ENCODE data around the gene MT3. TPM values are rescaled to one million over a fixed set of nuclear protein-coding genes. Genes with fewer than 3 reads are reported as not detected.
A peak's percentile ranks its signal among the peaks of the same experiment; 100 is the strongest.
"Not testable (repeated sequence)": the region's sequence is repeated elsewhere in the genome, so short reads cannot be mapped to it uniquely, and the experiment has no call there.

MT3 gene
- total RNA-seq, 1 donor from 2014 or later = not detected

DNA sequence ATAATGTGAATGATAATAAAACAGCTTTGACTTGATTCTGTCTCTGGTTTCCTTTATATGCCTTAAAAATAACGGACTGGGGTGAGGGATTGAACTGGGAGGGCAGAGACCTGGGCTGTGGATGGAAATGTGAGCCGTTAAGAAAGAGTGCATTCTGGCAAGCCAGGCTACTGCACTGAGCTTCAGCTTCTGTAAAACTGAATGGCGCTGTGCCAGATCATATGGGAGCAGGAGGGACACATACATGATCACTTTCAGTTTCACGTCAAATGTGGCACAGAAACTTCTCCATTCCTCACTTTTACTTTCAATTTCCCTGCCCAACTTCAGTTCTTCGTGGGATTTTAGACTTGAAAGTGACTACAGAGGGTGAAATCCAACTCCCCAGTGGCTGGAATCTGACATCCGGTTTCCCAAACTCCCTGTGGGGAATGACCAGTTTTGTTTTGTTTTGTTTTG, 20.2 kb downstream of the MT3 start:
- peak; percentile 83 to 86 for DNase-seq (ENCODE audit: low read depth in 2 of 2)

DNA sequence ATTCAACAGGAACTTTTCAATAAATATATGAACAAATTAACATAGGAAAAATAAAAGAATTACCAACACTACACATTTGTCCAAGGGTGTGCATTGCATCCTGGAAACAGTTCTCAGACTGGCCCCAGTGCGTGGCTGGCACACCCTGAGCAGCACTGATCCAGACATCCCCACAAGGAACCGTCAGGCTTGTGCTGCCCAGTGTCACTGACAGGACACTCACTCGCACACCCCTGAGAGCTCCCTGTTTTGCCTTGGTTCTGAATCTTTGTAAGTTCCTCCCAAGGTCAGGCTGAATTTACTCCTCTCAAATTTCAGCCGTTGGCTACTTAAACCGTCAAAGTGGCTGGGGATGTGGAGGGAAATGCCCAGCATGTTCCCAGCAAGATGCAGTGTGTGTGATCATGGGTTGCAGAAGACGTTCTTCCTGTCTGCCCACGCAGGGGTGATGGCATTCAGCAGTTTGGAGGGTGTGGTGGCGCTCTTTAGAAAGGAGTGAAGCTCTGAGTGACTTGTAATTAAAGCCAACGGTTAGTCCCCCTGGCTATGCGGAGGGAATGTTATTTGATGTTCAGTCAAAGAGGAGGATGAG, 20.8 kb downstream of the MT3 start:
- DNase-seq (ENCODE audit: low read depth in 2 of 2) = peak in 1 of 2 donors; percentile 70

DNA sequence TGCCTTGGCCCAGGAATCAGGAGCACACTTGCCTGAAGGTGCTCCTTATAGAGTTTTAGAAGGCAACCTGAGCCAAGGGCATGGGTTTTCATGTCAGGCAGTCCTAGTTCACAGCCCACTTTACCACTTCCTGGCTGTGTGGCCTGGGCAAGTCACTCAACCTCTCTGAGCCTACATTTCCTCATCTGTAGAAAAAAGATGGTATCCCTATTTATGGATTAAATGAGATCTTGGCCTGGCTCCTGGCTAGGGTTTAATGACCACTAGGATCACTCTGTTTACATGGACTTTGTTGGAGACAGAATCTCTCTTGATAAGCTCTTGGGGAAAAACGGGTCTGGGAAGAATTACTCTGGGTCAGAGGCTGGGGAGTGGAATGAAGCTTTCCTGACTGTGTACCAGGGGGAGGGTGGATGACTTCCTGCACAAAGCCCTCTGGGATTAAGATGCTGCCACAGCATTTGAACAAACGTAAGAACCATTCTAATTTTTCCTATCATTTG, 21.3 kb downstream of the MT3 start:
- DNase-seq (ENCODE audit: low read depth in 2 of 2) = no peak

DNA sequence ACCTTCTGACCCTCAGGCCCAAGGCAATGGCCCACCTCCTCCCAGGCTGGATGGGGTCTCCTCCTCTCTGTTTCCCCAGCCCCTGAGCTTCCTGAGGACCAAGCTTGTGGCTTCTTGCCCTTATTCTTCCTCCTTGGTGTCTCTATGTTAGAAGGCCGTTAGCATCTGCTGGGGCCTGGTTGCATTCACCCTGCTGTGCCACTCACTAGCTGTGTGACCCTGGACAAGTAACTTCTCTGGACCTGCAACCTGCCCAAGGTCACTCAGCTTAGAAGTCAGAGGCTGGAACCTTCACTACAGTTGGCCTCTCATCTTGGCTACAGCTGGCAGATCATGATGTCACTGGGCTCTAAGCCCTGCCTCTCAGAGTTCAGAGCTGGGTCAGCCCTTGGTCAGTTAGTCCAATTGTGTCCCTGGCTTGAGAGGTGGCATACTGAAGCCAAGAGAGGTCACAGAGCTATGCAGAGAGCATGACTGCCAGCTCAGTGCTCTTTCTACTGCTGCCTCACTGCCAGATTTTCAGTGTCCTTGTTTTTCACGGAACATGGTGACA, 22.0 kb downstream of the MT3 start:
- peak in 1 of 2 donors; percentile 51 for DNase-seq (ENCODE audit: low read depth in 2 of 2)

DNA sequence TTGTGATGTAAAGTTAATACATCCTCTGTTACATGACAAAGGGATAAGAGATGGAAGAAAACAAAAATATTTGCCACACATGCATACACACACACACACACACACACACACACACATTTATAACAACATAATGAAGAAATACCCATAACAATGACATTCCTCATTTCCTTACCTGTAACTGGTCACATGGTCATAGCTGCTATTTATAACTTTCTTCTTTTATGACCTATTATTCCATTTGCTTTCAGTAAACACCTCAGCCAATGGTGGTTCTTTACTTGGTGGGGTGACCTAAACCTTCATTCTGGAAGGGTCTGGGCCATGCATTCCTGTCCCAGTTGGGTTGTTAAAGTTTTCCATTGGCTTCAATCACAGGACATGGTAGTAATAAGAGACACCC, 24.4 kb downstream of the MT3 start:
- DNase-seq (ENCODE audit: low read depth in 2 of 2) = no peak

DNA sequence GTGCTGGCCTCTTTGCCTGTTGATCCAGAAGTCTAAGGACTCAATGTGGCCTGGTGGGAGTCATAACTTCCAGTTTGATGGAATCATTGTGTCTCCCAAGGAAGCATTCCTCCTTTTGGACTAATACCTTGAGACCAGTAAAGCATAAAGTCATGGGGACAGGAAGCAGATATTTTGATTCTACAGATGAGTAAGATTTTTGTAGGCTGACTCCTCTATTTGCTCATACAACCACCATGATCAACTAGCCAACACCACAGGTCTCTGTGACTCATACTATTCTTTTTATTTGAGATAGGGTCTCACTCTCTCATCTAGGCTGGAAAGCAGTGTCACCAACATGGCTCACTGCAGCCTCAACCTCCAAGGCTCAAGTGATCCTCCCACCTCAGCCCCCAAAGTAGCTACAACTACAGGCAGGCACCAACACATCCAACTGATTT, 25.2 kb downstream of the MT3 start:
- DNase-seq (ENCODE audit: low read depth in 2 of 2) = peak in 1 of 2 donors; percentile 63

DNA sequence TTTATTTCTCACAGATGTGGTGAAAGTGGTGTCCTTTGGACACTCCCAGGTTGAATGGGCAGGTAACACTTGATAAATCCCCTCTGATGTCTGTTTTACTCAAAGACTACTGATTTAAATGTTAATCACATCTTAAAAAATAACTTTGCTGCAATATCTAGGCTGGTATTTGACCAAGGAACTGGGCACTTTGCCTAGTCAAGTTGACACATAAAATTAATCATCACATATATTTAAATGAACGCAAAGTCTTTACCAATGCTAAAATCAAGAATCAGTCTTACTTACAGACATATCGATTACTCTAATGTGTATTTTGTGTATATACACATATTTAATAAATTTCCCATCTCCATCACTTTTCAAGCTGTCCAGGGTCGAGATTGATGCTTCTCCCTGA, 26.0 kb downstream of the MT3 start:
- DNase-seq (ENCODE audit: low read depth in 2 of 2) = no peak

DNA sequence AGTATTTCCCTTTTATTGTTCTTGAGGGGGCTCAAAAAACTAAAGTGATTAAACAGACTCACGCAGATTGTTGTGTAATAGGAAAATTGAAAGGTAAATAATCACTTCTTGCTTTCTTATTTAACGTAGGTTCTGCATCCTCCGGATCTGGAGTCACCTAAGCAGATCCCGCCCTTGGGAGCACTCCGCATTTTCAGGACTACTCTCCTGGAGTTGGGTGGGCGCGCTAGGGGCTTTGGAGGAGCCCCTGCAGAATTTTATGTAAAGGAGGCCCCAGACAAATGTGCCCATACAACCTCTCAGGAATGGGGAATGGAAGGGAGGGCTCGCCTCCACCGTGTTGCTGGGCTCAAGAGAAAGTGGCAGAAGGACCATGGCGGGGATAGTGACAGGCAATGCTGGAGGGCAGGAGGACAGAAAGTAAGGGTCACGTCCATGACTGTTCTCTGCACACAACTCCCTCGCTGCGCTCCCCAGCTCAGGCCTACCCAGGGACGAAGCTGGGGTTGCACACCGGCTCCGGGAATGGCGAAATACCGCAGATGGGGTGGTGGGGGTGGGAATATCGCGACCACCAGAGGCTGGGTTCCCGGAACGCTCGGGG, 27.4 kb downstream of the MT3 start:
- DNase-seq (ENCODE audit: low read depth in 2 of 2) = no peak

DNA sequence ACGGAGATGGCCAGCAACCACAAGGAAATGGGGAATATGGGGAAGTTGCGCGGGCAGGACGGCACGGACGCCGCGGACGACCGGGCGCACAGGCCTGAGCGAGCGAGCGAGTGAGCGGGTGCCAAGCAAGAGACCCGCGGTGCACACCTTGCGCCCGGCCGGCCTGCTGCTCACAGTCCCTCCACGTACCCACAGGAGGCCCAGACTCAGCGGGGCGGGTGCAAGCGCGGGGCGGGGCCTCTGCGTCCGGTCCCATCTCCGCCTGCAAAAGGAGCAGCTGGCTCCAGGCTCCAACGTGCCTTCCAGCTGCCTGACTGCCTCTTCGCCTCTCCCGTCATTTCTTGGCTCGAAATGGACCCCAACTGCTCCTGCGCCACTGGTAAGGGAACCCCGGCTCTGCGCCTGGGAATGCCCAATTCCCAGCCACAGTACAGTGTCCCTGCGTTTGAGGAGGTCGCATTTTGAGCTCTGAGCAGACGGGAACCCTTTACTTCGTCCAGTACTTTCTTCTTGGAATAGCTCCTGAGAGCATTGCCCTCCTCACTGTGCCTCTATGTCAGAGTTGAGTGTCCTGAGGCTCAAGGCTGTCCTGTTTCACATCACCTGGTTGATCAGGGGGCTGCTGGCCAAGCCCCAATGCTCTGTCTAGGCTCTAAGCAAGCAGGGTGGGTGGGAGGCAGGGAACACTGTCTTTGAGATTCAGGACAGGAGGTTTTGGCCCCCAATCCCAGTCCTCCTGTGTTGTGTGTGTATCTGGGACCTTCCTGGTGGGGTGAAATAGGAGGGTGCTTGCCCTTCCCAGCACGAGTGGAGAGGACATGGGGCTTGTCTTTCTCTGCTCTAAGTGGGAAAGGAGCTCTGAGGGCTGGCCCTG, 28.1 kb downstream of the MT3 start:
- DNase-seq (ENCODE audit: low read depth in 2 of 2) = peak in 1 of 2 donors; percentile 50

DNA sequence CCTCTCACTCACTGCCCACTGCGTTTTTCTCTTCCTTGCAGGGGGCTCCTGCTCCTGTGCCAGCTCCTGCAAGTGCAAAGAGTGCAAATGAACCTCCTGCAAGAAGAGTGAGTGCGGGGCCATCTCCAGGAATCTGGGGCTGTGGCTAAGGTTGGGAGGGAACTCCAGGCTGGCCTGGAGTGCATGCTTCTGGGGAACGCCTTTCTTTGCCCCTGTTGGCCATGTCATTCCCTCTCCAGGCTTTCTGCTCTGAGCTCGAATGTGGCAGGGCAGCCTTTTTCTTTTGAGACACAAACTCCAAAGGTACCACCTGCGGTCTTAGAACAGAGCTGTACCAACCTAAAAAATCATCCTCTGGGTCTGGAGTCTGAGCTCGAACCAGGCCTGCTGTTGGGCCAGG, 28.8 kb downstream of the MT3 start:
- DNase-seq (ENCODE audit: low read depth in 2 of 2) = no peak

DNA sequence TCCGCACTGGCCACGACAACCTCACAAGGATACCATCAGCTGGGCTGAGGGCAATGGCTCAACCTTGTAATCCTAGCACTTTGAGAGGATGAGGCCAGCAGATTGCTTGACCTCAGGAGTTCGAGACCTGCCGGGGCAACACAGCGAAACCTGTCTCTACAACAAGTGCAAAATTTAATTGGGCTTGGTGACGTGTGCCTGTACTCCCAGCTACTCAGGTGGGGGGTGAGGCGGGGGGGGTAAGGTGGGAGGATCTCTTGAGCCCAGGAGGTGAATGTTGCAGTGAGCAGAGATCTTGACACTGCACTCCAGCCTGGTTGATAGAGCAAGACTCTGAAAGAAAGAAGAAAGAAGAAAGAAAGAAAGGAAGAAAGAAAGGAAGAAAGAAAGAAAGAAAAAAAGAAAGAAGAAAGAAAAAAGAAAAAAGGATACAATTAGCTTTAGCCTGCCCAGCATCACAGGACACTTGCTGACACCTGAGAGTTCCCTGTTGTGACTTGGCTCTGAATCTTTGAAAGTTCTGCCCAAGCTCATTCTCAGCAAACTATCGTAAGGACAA, 31.1 kb downstream of the MT3 start:
- no peak for DNase-seq (ENCODE audit: low read depth in 2 of 2)

DNA sequence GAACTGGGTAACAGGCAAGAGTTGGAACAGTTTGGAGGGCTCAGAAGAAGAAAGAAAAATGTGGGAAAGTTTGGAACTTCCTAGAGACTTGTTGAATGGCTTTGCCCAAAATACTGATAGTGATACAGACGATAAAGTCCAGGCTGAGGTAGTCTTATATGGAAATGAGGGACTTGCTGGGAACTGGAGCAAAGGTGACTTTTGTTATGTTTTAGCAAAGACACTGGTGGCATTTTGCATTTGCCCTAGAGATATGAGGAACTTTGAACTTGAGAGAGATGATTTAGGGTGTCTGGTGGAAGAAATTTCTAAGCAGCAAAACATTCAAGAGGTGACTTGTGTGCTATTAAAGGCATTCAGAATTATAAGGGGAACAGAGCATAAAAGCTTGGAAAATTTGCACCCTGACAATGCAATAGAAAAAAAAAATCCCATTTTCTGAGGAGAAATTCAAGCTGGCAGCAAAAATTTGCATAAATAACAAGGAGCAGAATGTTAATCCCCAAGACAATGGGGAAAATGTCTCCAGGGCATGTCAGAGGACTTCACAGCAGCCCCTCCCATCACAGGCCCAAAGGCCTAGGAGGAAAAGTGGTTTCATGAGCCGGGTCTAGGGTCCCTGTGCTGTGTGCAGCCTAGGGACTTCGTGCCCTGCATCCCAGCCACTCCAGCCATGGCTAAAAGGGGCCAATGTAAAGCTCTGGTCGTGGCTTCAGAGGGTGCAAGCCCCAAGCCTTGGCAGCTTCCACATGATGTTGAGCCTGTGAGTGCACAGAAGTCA, 32.5 kb downstream of the MT3 start:
- DNase-seq (ENCODE audit: low read depth in 2 of 2) = not testable (repeated sequence)

DNA sequence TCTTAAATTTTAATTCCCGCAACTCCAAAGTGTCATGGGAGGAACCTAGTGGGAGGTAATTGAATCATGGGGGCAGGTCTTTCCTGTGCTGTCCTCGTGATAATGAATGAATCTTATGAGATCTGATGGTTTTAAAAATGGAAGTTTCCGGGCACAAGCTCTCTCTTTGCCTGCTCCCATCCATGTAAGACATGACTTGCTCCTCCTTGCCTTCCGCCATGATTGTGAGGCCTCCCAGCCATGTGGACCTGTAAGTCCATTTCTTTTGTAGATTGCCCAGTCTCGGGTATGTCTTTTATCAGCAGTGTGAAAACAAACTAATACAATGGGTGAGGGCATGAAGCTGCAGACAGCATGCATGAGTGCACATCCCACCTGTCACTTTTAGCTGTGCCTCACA, 33.9 kb downstream of the MT3 start:
- not testable (repeated sequence) for DNase-seq (ENCODE audit: low read depth in 2 of 2)

DNA sequence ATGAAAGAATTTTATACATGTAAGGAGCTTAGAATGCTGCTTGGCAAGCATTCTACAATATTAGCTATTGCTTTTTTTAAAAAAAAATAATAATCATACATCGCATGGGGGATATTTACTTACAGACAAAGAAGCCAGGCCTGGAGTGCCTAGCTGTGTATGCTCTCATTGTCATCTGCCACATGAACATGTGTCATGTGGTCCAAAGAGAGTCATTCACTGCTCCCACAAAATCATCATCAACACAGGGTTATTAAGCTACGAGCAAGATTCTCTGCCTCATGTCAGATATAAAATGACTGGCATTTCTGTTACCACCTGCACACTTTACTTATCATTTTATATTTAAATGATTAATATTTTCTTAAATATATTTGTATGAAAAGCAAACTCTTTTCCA, 34.3 kb downstream of the MT3 start:
- DNase-seq (ENCODE audit: low read depth in 2 of 2) = no peak

DNA sequence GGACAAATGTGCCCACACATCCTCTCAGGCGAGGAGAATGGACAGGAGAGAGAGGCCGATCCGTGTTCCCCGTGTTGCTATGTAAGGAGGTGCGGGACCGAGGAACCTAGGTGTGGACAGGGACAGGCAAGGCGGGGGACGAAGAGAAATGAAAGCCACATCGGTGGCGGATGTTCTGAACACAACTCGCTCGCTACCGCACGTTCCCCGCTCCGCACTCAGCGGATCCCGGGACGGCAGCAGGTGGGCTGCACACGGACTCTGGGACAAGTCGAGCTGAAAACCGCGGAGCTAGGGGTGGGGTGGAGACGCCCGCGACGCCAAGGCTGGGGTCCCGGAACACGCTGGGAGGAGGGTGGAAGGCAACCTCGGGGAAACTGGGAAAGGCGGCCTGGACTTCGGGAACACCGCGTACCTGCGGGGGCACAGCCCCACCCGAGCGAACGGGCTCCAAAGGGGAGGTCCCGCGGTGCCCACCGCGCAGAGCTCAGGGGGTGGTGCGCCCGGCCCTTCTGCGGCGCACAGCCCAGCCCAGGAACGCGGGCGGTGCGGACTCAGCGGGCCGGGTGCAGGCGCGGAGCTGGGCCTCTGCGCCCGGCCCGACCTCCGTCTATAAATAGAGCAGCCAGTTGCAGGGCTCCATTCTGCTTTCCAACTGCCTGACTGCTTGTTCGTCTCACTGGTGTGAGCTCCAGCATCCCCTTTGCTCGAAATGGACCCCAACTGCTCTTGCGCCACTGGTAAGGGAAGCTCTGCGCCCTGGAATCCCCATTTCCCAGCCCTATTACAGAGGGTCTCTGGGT, 36.0 kb downstream of the MT3 start, which contains the start of gene MT1E:
TSS of gene MT1E (plus strand) at position 642 of the 803 bp plus-strand sequence. CDS start at position 713, 71 bp downstream.
- DNase-seq (ENCODE audit: low read depth in 2 of 2) = peak in 1 of 2 donors; percentile 68

DNA sequence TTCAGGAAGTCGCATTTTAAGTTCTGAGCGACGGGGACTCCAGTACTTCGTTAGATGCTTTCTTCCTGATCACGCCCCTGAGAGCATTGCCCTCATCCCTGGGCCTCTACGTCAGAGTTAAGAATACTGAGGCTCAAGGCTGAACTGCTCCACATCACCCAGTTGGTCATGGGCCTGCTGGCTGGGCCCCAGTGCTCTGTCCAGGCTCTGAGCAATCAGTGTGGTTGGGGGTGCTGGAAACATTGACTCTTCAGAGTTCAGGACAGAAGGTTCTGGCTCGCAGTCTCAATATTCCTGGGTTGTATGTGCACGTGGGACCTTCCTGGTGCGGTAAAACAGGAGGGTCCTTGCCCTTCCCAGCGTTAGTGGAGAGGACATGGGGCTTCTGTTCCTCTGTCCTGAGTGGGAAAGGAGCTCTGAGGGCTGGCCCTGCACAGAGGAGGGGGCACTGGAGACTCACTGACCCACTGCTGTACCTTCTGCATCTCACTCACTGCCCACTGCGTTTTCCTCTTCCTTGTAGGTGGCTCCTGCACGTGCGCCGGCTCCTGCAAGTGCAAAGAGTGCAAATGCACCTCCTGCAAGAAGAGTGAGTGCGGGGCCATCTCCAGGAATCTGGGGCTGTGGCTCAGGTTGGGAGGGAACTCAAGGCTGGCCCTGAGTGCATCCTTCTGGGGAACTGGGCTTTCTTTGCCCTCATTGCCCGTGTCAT, 36.8 kb downstream of the MT3 start:
- peak in 1 of 2 donors; percentile 63 for DNase-seq (ENCODE audit: low read depth in 2 of 2)

DNA sequence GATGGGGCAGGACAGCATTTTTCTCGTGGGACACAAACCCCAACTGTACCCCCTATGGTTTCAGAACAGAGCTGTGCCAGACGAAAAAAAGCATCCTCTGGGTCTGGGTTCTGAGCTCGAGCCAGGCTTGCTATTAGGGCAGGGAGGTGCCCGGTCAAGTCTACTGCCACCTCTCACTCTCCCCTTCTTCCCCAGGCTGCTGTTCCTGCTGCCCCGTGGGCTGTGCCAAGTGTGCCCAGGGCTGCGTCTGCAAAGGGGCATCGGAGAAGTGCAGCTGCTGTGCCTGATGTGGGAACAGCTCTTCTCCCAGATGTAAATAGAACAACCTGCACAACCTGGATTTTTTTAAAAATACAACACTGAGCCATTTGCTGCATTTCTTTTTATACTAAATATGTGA, 37.4 kb downstream of the MT3 start:
- no peak for DNase-seq (ENCODE audit: low read depth in 2 of 2)

DNA sequence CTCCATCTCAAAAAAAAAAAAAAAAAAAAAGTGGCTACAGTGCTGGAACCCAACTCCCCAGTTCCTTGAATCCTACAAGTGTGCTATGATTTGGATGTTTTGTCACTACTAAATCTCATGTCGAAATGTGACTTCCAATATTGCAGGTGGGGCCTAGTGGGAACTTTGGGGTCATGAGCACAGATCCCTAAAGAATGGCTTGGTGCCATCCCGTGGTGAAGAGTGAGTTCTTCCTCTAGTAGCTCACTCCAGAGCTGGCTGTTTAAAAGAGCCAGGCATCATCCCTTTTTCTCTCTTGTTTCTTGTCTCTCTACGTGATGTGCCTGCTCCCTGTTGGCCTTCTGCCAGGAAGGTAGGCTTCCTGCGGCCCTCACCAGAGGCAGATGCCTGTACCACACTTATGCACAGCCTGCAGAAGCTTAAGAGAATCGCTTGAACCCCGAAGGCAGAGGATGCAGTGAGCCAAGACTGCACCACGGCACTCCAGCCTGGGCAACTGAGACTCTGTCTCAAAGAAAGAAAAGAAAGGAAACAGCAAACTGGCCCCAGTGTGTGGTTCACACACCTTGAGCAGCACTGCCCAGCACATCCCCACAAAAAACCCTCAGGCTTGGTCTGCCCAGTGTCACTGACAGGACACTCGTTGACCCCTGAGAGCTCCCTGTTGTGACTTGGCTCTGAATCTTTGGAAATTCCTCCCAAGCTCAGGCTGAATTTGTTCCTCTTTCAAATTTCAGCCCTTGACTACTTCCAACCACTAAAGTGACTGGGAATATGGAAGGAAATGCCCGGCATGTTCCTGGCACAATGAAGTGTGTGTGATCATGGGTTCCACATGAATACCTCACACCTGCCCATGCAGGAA, 39.4 kb downstream of the MT3 start:
- no peak for DNase-seq (ENCODE audit: low read depth in 2 of 2)

All from dermis microvascular lymphatic vessel endothelial cell (primary cell).